ENCODE results near the gene NANOS3. TPM values are rescaled to one million over a fixed set of nuclear protein-coding genes. Genes with fewer than 3 reads are reported as not detected.

NANOS3 gene
- total RNA-seq, 2 experiments from 2014 or later = 1.1 to 2.7 TPM

- no peak for DNase-seq
- CTCF ChIA-PET = interaction anchor here (0.9 to 4.3 kb wide), 6 partner anchors 9 to 298 kb away, joined by 3 to 25 read pairs (median 4); partner anchors contain the start of gene IL27RA
- Mint-ChIP-seq H3K4me1 (ENCODE audit: low read depth) (peaks cover 32% of the 10 kb centered on the region), H3K27ac (peak overlapping the region; percentile 97), H3K9me3 (no peaks in the 10 kb centered on the region), H3K4me3 (peak overlapping the region; percentile 91), H3K36me3 (peaks cover 56% of the 10 kb centered on the region), H3K27me3 (no peaks in the 10 kb centered on the region)
- POLR2A ChIA-PET = interaction anchor here (1.4 to 5.3 kb wide), 5 partner anchors 10 to 90 kb away, joined by 5 to 80 read pairs (median 9); partner anchors contain the start of gene C19orf53
- intact Hi-C loops (cut with micrococcal nuclease) = loop anchor here (1.0 to 5.0 kb wide), 5 partner anchors 9 to 671 kb away; partner anchors contain the start of gene ZSWIM4
Observed at GRCh38 chr19:13838435-13839129, 38.4 kb upstream of the NANOS3 start.

- ChIA-PET CTCF (interaction anchor here (0.6 to 4.3 kb wide), 7 partner anchors 8 to 298 kb away, joined by 3 to 25 read pairs (median 4); partner anchors contain the start of gene IL27RA), POLR2A (interaction anchor here (1.0 to 5.3 kb wide), 8 partner anchors 9 to 684 kb away, joined by 3 to 80 read pairs (median 6); partner anchors contain the start of genes C19orf53 and ZSWIM4)
- Mint-ChIP-seq H3K4me1 (ENCODE audit: low read depth) (peaks cover 33% of the 10 kb centered on the region), H3K27me3 (no peaks in the 10 kb centered on the region), H3K27ac (peak overlapping the region; percentile 97), H3K4me3 (peak overlapping the region; percentile 91), H3K9me3 (no peaks in the 10 kb centered on the region), H3K36me3 (peaks cover 51% of the 10 kb centered on the region)
- intact Hi-C loops (cut with micrococcal nuclease) = loop anchor here (1.0 to 5.0 kb wide), 5 partner anchors 8 to 672 kb away; partner anchors contain the start of gene ZSWIM4
- DNase-seq = peak; percentile 96
Observed at GRCh38 chr19:13839130-13839937, 37.6 kb upstream of the NANOS3 start.

- H3K4me1 Mint-ChIP-seq (ENCODE audit: low read depth) = peaks cover 36% of the 10 kb centered on the region
- intact Hi-C loops (cut with micrococcal nuclease) = loop anchor here (1.0 to 10.0 kb wide), 6 partner anchors 7 to 685 kb away; partner anchors contain the start of genes TECR and ZSWIM4
- H3K4me3 Mint-ChIP-seq = peak overlapping the region; percentile 91
- peaks cover 49% of the 10 kb centered on the region for H3K36me3 Mint-ChIP-seq
- H3K9me3 Mint-ChIP-seq = no peaks in the 10 kb centered on the region
- no peak for DNase-seq
- H3K27ac Mint-ChIP-seq = peak overlapping the region; percentile 97
- POLR2A ChIA-PET = interaction anchor here (0.6 to 5.3 kb wide), 8 partner anchors 9 to 685 kb away, joined by 3 to 80 read pairs (median 6); partner anchors contain the start of genes C19orf53 and ZSWIM4
- H3K27me3 Mint-ChIP-seq = no peaks in the 10 kb centered on the region
- CTCF ChIA-PET = interaction anchor here (0.6 to 4.3 kb wide), 5 partner anchors 7 to 297 kb away, joined by 3 to 25 read pairs (median 4); no protein-coding TSS in a partner anchor
Observed at GRCh38 chr19:13839938-13840304, 37.0 kb upstream of the NANOS3 start.

GRCh38 chr19:13840305-13841085, 36.4 kb upstream of the NANOS3 start:
- POLR2A ChIA-PET = interaction anchor here (0.6 to 5.3 kb wide), 9 partner anchors 8 to 685 kb away, joined by 3 to 80 read pairs (median 7); partner anchors contain the start of genes C19orf53 and ZSWIM4
- intact Hi-C loops (cut with micrococcal nuclease) = loop anchor here (10.0 kb wide), 1 partner anchor 684 kb away; the partner anchor contains the start of gene TECR
- Mint-ChIP-seq H3K9me3 (no peaks in the 10 kb centered on the region), H3K27ac (peak overlapping the region; percentile 97), H3K4me3 (peak overlapping the region; percentile 91), H3K4me1 (ENCODE audit: low read depth) (peaks cover 39% of the 10 kb centered on the region), H3K36me3 (peaks cover 49% of the 10 kb centered on the region), H3K27me3 (no peaks in the 10 kb centered on the region)
- CTCF ChIA-PET = interaction anchor here (1.5 to 4.3 kb wide), 3 partner anchors 11 to 53 kb away, joined by 4 to 25 read pairs (median 7); no protein-coding TSS in a partner anchor
- DNase-seq = peak; percentile 73

- Mint-ChIP-seq H3K4me3 (peak overlapping the region; percentile 91), H3K36me3 (peaks cover 42% of the 10 kb centered on the region), H3K4me1 (ENCODE audit: low read depth) (peaks cover 39% of the 10 kb centered on the region), H3K27ac (peak overlapping the region; percentile 97), H3K9me3 (no peaks in the 10 kb centered on the region), H3K27me3 (no peaks in the 10 kb centered on the region)
- intact Hi-C loops (cut with micrococcal nuclease) = loop anchor here (10.0 kb wide), 1 partner anchor 683 kb away; the partner anchor contains the start of gene TECR
- ChIA-PET POLR2A (interaction anchor here (1.6 to 2.6 kb wide), 2 partner anchors 9 to 20 kb away, joined by 9 to 11 read pairs; no protein-coding TSS in a partner anchor), CTCF (interaction anchor here (0.6 to 4.3 kb wide), 4 partner anchors 9 to 684 kb away, joined by 4 to 25 read pairs (median 6); no protein-coding TSS in a partner anchor)
- peak; percentile 59 for DNase-seq
Observed at GRCh38 chr19:13841086-13841961, 35.6 kb upstream of the NANOS3 start.

- H3K27ac Mint-ChIP-seq = peak overlapping the region; percentile 97
- intact Hi-C loops (cut with micrococcal nuclease) = loop anchor here (10.0 kb wide), 1 partner anchor 683 kb away; the partner anchor contains the start of gene TECR
Observed at GRCh38 chr19:13841962-13842290, 35.0 kb upstream of the NANOS3 start.

GRCh38 chr19:13842291-13843103, 34.4 kb upstream of the NANOS3 start:
- peak; percentile 75 for DNase-seq
- Mint-ChIP-seq H3K4me3 (peak overlapping the region; percentile 91), H3K9me3 (no peaks in the 10 kb centered on the region), H3K4me1 (ENCODE audit: low read depth) (peaks cover 34% of the 10 kb centered on the region), H3K27ac (peak overlapping the region; percentile 97), H3K36me3 (peaks cover 37% of the 10 kb centered on the region), H3K27me3 (no peaks in the 10 kb centered on the region)
- intact Hi-C loops (cut with micrococcal nuclease) = loop anchor here (10.0 kb wide), 1 partner anchor 682 kb away; the partner anchor contains the start of gene TECR
- CTCF ChIA-PET = interaction anchor here (1.2 to 4.3 kb wide), 2 partner anchors 8 to 19 kb away, joined by 4 to 25 read pairs; no protein-coding TSS in a partner anchor
- POLR2A ChIA-PET = interaction anchor here (1.6 kb wide), 1 partner anchor 8 kb away, joined by 9 read pairs; no protein-coding TSS in a partner anchor

More at GRCh38 chr19:13841962-13842290, 35.0 kb upstream of the NANOS3 start:
- H3K4me1 Mint-ChIP-seq (ENCODE audit: low read depth) = peaks cover 39% of the 10 kb centered on the region
- H3K9me3 Mint-ChIP-seq = no peaks in the 10 kb centered on the region
- CTCF ChIA-PET = interaction anchor here (1.2 to 4.3 kb wide), 3 partner anchors 9 to 54 kb away, joined by 4 to 25 read pairs (median 7); no protein-coding TSS in a partner anchor
- POLR2A ChIA-PET = interaction anchor here (1.6 kb wide), 1 partner anchor 9 kb away, joined by 9 read pairs; no protein-coding TSS in a partner anchor
- no peak for DNase-seq
- H3K27me3 Mint-ChIP-seq = no peaks in the 10 kb centered on the region
- peaks cover 42% of the 10 kb centered on the region for H3K36me3 Mint-ChIP-seq
- peak overlapping the region; percentile 91 for H3K4me3 Mint-ChIP-seq

GRCh38 chr19:13843104-13843921, 33.6 kb upstream of the NANOS3 start:
- H3K36me3 Mint-ChIP-seq = peaks cover 33% of the 10 kb centered on the region
- CTCF ChIA-PET = interaction anchor here (0.6 to 1.0 kb wide), 2 partner anchors 59 to 829 kb away, joined by 3 to 5 read pairs; no protein-coding TSS in a partner anchor
- peaks cover 36% of the 10 kb centered on the region for H3K4me1 Mint-ChIP-seq (ENCODE audit: low read depth)
- intact Hi-C loops (cut with micrococcal nuclease) = loop anchor here (10.0 kb wide), 1 partner anchor 681 kb away; the partner anchor contains the start of gene TECR
- no peaks in the 10 kb centered on the region for H3K27me3 Mint-ChIP-seq
- H3K27ac Mint-ChIP-seq = peak overlapping the region; percentile 95
- no peak for DNase-seq
- no peaks in the 10 kb centered on the region for H3K9me3 Mint-ChIP-seq
- H3K4me3 Mint-ChIP-seq = peak overlapping the region; percentile 83
- POLR2A ChIA-PET = no interaction called here

Measured in activated CD4-positive, alpha-beta memory T cell treated with anti-CD3 and anti-CD28 coated beads for 36 hours (primary cell).